Mucosa of descending colon (tissue), 3 donors: ENCODE results near the gene EPB41L4B. TPM values are rescaled to one million over a fixed set of nuclear protein-coding genes. Genes with fewer than 3 reads are reported as not detected.

ENCODE experiments used
- ATAC-seq: fragments of 200-7000 bp; cut with Tn5 transposase; one replicate; pipeline ENCODE4 v1.9.1; 2020; ENCODE audit warnings: mild to moderate bottlenecking, moderate library complexity
- DNase-seq, 3 donors: peaks; one replicate each; pipeline ENCODE4 v3.0.0-alpha.2; 2020
- H3K36me3 ChIP-seq: fragments of 200-600 bp; one replicate; pipeline ENCODE4 v1.8.0; 2021; ENCODE audit warnings: low read depth, mild to moderate bottlenecking
- H3K4me1 ChIP-seq: fragments of 200-600 bp; one replicate; pipeline ENCODE4 v1.8.0; 2021; ENCODE audit warnings: low read depth, mild to moderate bottlenecking
- H3K4me3 ChIP-seq: fragments of 200-600 bp; one replicate; pipeline ENCODE4 v1.8.0; 2021; ENCODE audit warnings: mild to moderate bottlenecking
- H3K9me3 ChIP-seq: fragments of 200-600 bp; one replicate; pipeline ENCODE4 v1.8.0; 2021; ENCODE audit warnings: mild to moderate bottlenecking
- intact Hi-C, 2 donors: fragments of 100-400 bp; cut with DNase I in 1 of 2; cut with micrococcal nuclease in 1 of 2; formaldehyde crosslinking; loops; one replicate each; pipeline versions ENCODE4 v1.11.0 to v1.11.1; 2022; cut with DNase I, micrococcal nuclease
- total RNA-seq, 3 donors: library from RNA; stranded (reverse); fragmentation: NEBNext Ultra II Directional in 2 of 3; extraction: Animal tissue kit (Norgen Biotek cat#: 25700) in 2 of 3; gene quantifications; one replicate each; pipeline versions ENCODE4 v1.2.1 to v1.2.4, GENCODE V29; 2021 to 2023
- TF ChIP-seq, protein P1 (sequence below): fragments of 200-600 bp; IDR thresholded peaks from one replicate; pipeline ENCODE4 v1.8.0; 2022; ENCODE audit warnings: antibody characterized with exemption, mild to moderate bottlenecking
- donor health status: DM: no; HTN: no; CAD: no; lungs with moderate emphysema.
- donor health status: DM: no; HTN: no; CAD: no.
- donor health status: DM: no; HTN: yes; CAD: no.

Gene EPB41L4B
- total RNA-seq, 3 donors from 2014 or later = 56.3 to 163 (median 122) TPM

- ATAC-seq = peak; percentile 79
- TF ChIP-seq, protein P1, sequence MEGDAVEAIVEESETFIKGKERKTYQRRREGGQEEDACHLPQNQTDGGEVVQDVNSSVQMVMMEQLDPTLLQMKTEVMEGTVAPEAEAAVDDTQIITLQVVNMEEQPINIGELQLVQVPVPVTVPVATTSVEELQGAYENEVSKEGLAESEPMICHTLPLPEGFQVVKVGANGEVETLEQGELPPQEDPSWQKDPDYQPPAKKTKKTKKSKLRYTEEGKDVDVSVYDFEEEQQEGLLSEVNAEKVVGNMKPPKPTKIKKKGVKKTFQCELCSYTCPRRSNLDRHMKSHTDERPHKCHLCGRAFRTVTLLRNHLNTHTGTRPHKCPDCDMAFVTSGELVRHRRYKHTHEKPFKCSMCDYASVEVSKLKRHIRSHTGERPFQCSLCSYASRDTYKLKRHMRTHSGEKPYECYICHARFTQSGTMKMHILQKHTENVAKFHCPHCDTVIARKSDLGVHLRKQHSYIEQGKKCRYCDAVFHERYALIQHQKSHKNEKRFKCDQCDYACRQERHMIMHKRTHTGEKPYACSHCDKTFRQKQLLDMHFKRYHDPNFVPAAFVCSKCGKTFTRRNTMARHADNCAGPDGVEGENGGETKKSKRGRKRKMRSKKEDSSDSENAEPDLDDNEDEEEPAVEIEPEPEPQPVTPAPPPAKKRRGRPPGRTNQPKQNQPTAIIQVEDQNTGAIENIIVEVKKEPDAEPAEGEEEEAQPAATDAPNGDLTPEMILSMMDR = no peak
- Histone ChIP-seq H3K9me3 (no peaks in the 10 kb centered on the region), H3K4me3 (no peak overlapping the region), H3K36me3 (no peaks in the 10 kb centered on the region), H3K4me1 (peaks cover 24% of the 10 kb centered on the region)
- no peak for DNase-seq
- intact Hi-C loops = no loop called here
Measured at GRCh38 chr9:109297899-109298298, 23.0 kb downstream of the EPB41L4B start.

- H3K36me3 ChIP-seq = no peaks in the 10 kb centered on the region
- intact Hi-C loops = no loop called here
- ATAC-seq (peak; percentile 35), DNase-seq (no peak)
- H3K9me3 ChIP-seq = no peaks in the 10 kb centered on the region
- H3K4me1 ChIP-seq = peaks cover 28% of the 10 kb centered on the region
- no peak overlapping the region for H3K4me3 ChIP-seq
- TF ChIP-seq, protein P1 = no peak
Measured at GRCh38 chr9:109295221-109296130, 25.4 kb downstream of the EPB41L4B start.

DNA sequence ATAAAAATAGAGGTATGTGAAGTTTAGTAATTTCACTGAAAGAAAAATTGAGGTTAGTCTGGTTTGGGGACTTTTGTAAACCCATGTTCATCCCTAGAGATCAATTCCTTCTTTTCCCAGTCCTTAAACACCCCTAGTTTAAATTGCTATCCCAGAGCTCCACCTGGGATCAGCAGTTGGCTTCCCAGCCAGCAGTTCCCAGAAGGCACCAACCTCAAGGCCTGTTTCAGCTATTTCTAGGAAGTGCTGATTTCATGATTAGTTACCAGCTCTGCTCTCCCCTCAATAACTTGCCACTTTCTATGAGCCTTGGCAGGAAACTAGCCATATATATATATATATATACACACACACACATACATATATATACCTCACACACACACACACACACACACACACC is 30.5 kb downstream of the EPB41L4B start:
- intact Hi-C loops = no loop called here
- Histone ChIP-seq H3K4me1 (peaks cover 24% of the 10 kb centered on the region), H3K9me3 (no peaks in the 10 kb centered on the region), H3K36me3 (no peaks in the 10 kb centered on the region), H3K4me3 (no peak overlapping the region)
- TF ChIP-seq, protein P1 = no peak
- ATAC-seq (no peak), DNase-seq (no peak)

DNA sequence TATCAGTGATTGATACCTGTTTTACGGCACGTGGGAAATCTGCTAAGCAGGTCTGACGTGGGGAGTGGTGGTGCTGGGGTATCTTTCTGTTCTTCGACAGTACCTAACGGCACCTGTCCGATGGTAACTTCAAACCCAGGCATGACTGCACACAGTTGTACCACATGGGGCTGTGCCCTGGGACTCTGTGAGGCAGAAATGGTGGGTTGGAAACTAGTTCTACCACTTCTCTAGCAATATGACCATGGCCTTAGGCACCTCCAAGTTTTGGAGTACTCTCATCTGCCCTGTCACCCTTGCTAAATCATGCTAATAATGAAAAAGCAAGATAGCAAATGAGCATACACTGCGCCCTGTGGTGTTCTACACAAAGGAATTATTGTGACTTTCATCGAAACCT is 30.9 kb downstream of the EPB41L4B start:
- intact Hi-C loops = no loop called here
- TF ChIP-seq, protein P1 = no peak

DNA sequence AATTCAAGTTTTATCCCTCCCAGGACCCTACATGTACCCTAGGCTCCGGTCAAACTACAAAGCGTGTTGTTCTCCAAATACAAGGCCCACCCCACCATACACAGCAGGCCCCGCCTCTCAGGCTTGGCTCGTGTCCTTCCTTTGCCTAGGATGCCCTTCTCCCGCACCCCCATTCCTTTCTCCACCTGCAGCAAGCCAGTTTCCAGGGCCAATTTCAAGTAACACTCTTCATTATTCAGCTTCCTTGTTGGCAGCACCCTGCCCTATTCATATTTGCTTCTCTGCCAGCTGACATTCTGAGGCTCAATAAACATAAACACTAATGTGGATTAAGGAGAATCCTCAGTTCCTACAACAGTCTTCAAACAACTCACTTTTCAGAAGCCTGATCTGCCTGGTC is 31.7 kb downstream of the EPB41L4B start:
- Histone ChIP-seq H3K4me1 (peaks cover 19% of the 10 kb centered on the region), H3K9me3 (no peaks in the 10 kb centered on the region), H3K4me3 (no peak overlapping the region), H3K36me3 (no peaks in the 10 kb centered on the region)
- intact Hi-C loops = no loop called here
- TF ChIP-seq, protein P1 = no peak
- DNase-seq (peak in 1 of 3 donors; percentile 55), ATAC-seq (peak; percentile 76)

More for the DNA sequence above, 30.9 kb downstream of the EPB41L4B start:
- Histone ChIP-seq H3K4me3 (no peak overlapping the region), H3K4me1 (peaks cover 20% of the 10 kb centered on the region), H3K36me3 (no peaks in the 10 kb centered on the region), H3K9me3 (no peaks in the 10 kb centered on the region)
- no peak for ATAC-seq
- no peak for DNase-seq
